GM19351 (cell line): Measurements from ENCODE around the gene AGAP9.
"Not testable (repeated sequence)": the region's sequence is repeated elsewhere in the genome, so short reads cannot be mapped to it uniquely, and the experiment has no call there.

ENCODE experiments used
- ATAC-seq: cut with Tn5 transposase; IDR thresholded peaks from one replicate; pipeline ENCODE4 v1.9.1; 2021; ENCODE audit warnings: mild to moderate bottlenecking, moderate library complexity; ENCODE audit not compliant: unreplicated experiment

Gene AGAP9

DNA sequence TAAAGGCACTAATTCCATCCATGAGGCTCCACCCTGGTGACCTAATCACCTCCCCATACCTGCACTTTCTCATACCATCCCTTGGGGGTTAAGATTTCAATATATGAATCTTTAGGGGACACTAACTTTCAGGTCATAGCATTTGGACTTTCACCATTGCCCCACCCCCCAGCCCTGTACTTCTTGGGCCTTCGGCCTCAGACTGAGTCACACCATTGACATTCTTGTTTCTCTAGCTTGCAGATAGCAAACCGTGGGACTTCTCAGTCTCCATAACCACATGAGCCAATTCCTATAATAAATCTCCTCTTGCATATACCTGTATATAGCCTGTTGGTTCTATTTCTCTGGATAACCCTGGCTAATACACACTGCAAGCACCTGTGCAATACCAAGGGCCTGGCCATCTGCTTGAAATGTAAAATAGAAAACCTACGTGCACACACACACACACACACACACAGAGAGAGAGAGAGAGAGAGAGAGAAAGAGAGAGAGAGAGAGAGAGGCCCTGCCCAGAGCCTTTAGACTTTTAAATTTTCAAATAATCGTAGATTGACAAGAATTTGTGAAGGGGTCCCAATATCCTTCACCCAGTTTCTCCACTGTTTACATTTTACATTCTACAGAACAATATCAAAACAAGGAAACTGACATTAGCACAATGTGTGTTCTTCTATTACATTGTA, 64.8 kb downstream of the AGAP9 start:
- ATAC-seq, result no peak

DNA sequence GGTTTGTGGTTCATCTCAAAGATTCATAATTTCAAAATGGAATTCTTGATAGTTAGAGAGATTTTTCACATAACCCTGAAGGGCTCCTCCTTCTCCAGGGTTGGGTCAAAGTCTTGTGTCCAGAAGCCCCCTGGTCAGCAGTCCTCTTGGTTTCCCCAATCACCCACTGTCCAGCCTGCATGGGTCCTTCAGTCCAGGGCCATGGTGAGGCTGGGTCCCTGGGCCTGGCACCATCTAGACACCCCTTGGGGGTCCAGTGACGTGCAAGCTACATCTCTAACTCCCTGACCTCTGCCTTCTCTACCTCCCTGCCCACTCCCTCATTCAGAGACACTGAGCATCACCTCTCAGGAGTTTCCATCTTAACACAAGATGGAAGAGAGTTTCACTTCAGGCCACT, 65.6 kb downstream of the AGAP9 start:
- ATAC-seq, result no peak

DNA sequence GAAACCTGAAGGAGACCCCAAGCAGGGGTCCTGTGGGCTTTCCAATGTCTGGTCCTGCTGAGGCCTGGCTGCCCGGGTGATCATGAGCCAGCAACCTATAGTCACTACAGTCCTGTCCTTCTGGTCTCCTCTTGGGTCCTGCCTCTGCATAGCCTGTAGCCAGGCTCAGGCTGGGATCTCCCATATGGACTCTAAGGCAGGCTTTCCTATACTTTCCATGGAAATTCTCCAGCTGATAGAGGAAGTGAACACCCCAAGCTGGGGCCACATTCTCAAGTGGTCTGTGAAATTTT, 66.0 kb downstream of the AGAP9 start:
- no peak for ATAC-seq

DNA sequence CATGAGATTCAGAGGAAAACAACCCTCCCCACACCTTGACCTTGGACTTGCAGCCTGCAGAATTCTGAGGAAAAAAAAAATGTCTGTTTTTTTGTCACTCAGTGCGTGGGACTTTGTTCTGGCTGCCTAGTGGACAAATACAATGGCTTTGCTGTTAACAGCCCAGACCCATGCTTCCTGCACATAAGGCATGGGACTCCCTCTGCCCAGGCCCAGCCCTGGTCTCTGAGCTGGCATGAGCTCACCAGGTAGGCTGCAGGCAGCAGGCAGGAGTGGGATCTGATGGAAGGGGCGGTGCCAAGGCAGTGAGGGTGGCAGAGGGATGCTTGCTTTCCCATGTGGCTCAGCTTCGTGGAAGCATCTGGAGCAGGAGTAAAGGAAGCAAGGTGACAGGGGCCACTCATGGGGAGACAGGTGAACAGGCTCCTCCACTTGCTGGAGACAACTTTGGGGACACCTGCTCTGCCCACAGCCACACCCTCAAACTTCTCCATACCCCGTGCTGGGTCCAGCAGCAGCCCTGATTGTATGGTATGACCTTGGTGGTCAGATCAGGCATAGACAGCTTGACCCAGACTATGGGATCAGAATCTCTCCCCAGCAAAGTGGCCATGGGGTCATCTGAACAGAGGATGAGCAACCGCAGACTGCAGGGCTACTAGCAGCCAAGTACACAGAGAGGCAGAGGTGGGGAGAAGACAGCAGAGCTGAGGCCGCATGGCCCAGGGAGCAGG, 66.5 kb downstream of the AGAP9 start:
- no peak for ATAC-seq

DNA sequence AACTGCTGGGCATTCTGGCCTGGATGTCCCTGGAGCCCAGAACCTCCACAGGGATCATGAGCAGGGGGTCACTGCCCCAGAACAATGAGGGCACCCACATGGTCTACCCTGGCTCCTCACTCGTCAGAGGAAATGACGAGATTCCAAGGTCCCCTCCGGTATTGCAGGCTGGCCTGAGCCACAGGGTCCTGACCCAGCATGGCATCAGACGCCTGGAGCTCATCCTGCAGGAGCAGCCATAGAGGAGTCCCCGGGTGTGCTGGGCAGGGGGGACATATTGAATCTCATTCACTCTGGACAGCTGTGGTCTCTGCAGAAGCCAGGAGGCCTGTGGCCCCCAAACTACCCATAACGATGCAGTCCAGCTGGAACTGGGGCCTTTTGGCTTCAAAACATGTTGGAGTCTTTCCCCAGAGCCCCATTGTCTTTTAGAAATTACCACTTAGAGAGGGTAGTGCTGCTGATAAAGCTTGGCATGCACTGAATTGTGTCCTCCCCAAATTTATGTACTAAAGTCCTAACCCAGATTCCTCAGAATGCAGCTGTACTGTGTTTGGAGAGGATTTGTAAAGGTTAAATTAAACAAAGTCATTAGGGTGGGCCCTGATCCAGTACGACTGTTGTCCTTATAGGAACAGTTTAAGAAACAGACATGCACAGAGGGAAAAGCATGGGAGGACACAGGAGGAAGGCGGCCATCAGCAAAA, 67.2 kb downstream of the AGAP9 start:
- no peak for ATAC-seq

DNA sequence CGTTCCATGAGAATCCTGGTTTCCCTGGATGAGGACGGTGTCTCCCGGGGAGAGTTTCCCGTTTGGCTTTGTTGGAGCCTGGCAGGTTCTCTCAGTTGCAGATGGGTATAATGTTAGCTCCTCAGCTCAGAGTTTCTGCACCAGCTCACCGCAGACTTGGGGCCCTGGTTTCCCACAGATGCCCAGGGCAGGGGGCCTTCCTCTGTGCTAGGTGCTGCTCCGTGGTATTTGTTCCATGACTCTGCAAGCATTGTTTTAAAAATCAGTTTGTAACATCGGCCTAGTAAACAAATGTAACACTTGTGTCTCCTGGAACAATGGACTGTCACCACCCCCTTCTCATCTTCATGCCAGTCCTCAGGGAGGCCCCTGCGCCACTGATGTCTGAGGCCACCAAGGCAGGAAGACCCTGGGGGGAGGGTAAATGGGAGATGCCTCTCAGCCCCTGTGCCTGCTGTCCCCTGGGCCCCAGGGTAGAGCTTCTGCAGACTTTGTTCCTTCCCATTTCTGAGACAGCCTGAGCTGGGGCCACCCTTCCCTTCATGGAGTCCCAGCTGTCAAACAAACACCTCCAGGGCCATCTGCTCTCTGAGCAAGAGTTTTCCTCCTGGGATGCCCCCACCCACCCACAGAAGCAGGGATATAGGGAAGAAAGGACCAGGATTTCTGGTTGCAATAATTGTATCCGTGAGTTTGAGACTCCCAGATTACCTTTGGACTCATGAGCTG, 67.9 kb downstream of the AGAP9 start:
- ATAC-seq, result not testable (repeated sequence)

DNA sequence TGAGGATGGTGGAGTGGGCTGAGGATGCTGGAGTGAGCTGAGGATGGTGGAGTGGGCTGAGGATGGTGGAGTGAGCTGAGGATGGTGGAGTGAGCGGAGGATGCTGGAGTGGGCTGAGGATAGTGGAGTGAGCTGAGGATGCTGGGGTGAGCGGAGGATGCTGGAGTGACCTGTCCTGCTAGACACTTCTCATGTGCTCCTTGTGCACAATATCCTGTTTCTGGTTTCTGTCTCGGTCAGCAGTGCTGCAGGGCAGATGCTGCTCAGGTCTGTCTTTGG, 68.7 kb downstream of the AGAP9 start:
- ATAC-seq, result no peak

DNA sequence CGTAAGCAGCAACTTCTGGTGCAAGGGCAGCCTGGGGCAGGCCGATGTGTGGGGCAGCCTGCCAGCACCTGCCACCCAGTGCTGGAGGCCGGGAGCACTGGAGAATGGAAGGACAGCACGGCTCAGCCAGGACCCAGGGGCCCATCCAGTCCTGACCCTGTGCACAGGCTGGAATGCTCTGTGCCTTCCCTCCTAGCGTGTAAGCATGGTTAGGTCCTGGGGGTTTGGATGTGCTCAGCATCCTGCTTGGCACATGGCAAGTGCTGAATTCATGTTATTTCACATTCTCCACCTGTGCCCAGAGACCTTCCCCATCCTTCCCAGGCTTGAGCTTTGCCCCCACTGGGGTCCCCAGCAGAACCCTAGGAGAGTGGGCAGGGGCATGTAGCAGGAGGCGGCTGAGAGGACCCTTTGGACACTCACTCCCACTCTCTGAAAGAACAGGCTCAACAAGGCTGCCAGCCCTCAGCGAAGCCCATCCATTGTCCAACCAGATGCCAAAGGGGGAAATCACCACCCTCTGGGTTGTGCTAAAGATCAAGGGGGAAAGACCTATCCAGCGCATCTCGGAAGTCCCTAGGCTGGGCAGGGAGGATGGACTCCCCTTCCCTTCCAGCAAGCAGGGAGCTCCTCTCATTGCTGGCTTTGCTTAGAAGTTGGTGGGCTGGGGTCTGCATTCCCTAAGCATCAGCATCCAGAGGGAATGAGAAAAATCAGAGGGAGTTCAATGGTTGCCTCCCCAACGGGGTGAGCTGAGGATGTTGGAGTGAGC, 69.2 kb downstream of the AGAP9 start:
- ATAC-seq, result no peak

DNA sequence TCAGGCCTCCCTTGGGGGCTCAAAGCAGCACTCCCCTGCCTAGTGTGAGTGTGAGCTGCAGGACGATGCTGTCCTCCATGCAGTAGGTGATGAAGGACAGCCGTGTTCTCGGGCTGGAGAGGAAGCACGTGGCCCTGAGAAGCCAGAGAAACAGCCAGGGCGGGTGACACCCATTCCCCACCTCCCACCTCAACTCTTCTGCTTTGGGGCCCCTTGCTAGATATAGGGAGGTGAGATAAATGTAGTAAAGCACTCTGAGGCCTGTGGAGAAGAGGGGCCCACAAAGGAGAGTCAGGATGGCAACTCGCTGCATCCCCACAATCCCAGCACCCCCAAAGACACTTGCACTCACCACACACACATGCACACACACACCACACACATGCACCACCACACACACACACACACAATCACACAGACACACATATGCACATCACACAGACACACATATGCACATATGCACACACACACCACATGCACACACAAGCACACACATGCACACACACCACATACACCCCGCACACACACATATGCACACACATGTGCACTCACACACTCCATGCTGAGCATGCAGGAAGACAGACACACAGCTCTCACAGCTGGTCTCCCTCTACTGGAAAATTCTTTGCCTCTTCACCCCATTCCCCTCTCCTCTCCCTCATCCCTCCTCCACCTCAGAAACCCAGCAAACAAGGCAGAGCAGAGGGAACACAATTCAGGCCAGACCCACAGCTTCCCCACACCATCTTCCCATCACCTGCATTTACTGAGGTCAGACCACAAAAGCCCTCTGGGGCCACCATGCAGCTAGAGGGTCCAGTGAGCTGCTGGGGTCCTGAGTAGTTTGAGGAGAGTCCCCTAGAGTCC, 70.1 kb downstream of the AGAP9 start:
- no peak for ATAC-seq

DNA sequence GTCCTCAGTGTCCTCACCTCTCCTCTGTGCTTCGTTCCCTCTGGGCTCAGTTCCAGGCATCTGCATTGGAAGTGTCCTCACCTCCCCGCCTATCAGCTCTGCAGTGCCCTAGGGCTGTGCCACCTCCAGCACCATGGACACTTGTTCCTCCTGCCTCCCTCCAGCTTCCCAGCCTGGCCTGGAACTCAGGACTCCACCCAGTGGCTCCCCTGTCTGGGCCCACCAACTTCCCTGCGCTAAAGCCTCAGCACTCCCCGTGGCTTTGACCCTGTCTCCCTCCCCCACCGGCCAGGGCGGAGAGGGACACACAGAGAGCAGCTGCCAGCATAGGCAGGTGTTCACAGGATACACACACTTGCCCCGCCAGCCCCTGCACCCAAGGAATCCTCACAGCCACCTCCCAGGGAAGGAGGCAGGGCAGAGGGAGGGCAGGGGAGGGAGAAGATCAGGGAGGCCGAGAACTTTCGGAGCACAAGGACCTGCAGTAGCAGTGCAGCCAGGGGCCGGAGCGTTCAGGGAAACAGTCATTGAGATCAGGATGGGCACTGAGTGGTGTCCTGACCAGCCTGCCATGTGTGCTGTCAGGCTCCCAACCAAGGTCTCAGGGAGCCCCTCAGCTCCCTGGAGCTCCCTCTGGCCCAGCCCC, 70.8 kb downstream of the AGAP9 start:
- no peak for ATAC-seq

DNA sequence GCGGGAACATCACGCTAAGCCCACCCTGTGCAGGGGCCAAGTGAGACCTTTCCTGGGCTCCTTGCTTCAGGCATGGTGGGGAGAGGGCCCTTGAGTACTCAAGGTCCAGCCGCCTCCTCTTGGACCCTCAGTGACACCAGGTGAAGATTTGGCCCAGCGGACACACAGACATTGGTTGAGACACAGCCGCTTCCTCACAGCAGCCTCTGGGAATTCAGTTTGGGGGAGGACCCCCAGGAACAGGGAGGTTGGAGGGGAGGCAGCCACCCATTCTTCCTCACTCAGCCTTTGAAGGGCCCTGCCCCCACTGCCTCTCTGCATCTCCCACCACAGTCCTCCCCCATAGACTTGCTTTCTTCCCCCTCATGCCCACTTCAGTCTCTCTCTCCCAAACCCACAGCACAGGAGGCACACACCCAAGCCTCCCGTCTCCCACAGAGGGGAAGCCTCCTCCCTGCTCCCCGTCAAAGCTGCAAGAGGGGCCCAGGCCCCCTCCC, 71.4 kb downstream of the AGAP9 start:
- ATAC-seq, result no peak
